Thyroid gland (tissue), 4 donors: ENCODE data around the gene ARMC5. TPM values are rescaled to one million over a fixed set of nuclear protein-coding genes. Genes with fewer than 3 reads are reported as not detected.
"Not testable (repeated sequence)": the region's sequence is repeated elsewhere in the genome, so short reads cannot be mapped to it uniquely, and the experiment has no call there.

Experiments used
- DNase-seq, 2 donors: peaks; one replicate each; pipeline ENCODE4 v3.0.0-alpha.2; 2019
- H3K27ac ChIP-seq, 3 donors: fragments of 200-600 bp; sonication (generic); 1 replicate in 2 of 3; 2 replicates in 1 of 3; pipeline ENCODE4 v1.5.1; 2016 to 2019; ENCODE audit warnings: mild to moderate bottlenecking in 1 of 3, moderate library complexity in 1 of 3
- H3K27me3 ChIP-seq: fragments of 200-600 bp; sonication (generic); one replicate; pipeline ENCODE4 v1.5.1; 2019
- H3K36me3 ChIP-seq, 2 donors: fragments of 200-600 bp; sonication (generic); one replicate each; pipeline ENCODE4 v1.5.1; 2016 to 2019
- H3K4me1 ChIP-seq, 2 donors: fragments of 200-600 bp; sonication (generic); one replicate each; pipeline ENCODE4 v1.5.1; 2017 to 2019
- H3K4me3 ChIP-seq, 3 donors: fragments of 200-600 bp; sonication (generic); replicated peaks in 1 of 3; 1 replicate in 2 of 3; 2 replicates in 1 of 3; pipeline ENCODE4 v1.5.1; 2016; ENCODE audit warnings: mild to moderate bottlenecking in 1 of 3
- H3K9me3 ChIP-seq: fragments of 200-600 bp; sonication (generic); one replicate; pipeline ENCODE4 v1.5.1; 2017
- POLR2A ChIP-seq, 2 donors: fragments of 450-650 bp; IDR thresholded peaks; one replicate each; pipeline ENCODE4 v1.6.1; 2017; ENCODE audit warnings: antibody characterized with exemption in 2 of 2, mild to moderate bottlenecking in 2 of 2, moderate library complexity in 1 of 2
- WGBS, 2 donors: methylation state at CpG; one replicate each; pipeline ENCODE4 v1.1.5; 2017; 5-methylcytosine and 5-hydroxymethylcytosine counted together
- intact Hi-C: fragments of 100-400 bp; cut with DNase I; formaldehyde crosslinking; loops from one replicate; pipeline ENCODE4 v1.15.1; 2023
- total RNA-seq, 4 donors: library from RNA; depleted of rRNA; stranded (reverse); fragments of >200 nt; gene quantifications; one replicate each; pipeline ENCODE4 v1.2.3, GENCODE V29; 2016
- TF ChIP-seq, protein P1 (sequence below), 6 experiments: fragments of 200-600 bp in 3 of 6; fragments of 450-650 bp in 3 of 6; sonication (generic) in 3 of 6; IDR thresholded peaks; one replicate each; pipeline ENCODE4 v1.5.1; 2016 to 2019; ENCODE audit warnings: antibody characterized with exemption in 6 of 6, mild to moderate bottlenecking in 2 of 6, inconsistent platforms in 1 of 6, moderate library complexity in 1 of 6

Gene ARMC5
- total RNA-seq, 4 donors from 2014 or later, result 13.2 to 18.0 (median 15.3) TPM

DNA sequence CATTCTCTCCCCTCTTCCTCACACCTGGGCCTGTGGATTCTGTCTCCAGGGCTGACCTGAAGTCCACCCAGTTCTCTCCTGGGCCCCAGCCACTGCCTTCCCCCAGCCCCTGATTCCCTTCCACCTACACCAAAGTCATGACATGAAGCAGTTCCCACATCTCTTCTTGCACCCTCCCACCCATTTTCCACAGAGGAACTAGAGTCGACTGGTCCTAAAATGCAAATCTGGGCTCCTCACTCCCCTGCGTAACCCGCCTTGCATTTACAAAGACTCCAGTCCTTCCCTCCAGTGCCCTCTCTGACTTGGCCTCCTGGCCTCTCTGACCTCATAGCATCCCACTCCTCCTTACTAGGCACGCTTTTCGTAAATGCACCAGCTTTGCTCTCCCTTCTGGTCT, 45.9 kb upstream of the ARMC5 start:
- DNase-seq, result no peak
- TF ChIP-seq, protein P1, sequence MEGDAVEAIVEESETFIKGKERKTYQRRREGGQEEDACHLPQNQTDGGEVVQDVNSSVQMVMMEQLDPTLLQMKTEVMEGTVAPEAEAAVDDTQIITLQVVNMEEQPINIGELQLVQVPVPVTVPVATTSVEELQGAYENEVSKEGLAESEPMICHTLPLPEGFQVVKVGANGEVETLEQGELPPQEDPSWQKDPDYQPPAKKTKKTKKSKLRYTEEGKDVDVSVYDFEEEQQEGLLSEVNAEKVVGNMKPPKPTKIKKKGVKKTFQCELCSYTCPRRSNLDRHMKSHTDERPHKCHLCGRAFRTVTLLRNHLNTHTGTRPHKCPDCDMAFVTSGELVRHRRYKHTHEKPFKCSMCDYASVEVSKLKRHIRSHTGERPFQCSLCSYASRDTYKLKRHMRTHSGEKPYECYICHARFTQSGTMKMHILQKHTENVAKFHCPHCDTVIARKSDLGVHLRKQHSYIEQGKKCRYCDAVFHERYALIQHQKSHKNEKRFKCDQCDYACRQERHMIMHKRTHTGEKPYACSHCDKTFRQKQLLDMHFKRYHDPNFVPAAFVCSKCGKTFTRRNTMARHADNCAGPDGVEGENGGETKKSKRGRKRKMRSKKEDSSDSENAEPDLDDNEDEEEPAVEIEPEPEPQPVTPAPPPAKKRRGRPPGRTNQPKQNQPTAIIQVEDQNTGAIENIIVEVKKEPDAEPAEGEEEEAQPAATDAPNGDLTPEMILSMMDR (IDR thresholded peaks at IDR 0.05), result no peak
- no peak for TF ChIP-seq POLR2A (IDR thresholded peaks at IDR 0.05)

DNA sequence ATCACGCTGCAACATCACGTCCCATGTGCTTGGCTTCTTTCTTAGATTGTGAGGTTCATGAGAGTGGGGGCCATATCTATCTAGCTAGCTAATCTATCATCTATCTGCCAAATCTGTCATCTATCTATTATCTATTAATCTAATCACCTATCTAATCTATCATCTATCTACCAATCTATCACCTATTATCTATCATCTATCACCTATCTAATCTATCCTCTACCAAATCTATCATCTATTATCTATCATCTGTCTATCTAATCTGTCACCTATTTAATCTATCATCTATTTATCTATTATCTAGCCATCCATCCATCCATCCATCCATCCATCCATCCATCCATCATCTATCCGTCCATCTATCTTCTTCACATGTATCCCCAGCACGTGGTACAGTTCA, 45.4 kb upstream of the ARMC5 start:
- H3K36me3 ChIP-seq, result no peaks in the 10 kb centered on the region
- intact Hi-C loops, result no loop called here
- no peak overlapping the region for H3K4me3 ChIP-seq
- no peaks in the 10 kb centered on the region for H3K9me3 ChIP-seq
- no peak for TF ChIP-seq POLR2A (IDR thresholded peaks at IDR 0.05)
- TF ChIP-seq, protein P1 (IDR thresholded peaks at IDR 0.05), result no peak
- WGBS, 2 donors, result 82 to 90% methylated on average over 4 of the region's 4 CpGs
- H3K27me3 ChIP-seq, result no peaks in the 10 kb centered on the region
- no peak overlapping the region for H3K27ac ChIP-seq
- DNase-seq, result no peak
- H3K4me1 ChIP-seq, result no peaks in the 10 kb centered on the region

More for the DNA sequence above, 45.9 kb upstream of the ARMC5 start:
- no peaks in the 10 kb centered on the region for H3K9me3 ChIP-seq
- no peaks in the 10 kb centered on the region for H3K36me3 ChIP-seq
- intact Hi-C loops, result no loop called here
- H3K4me3 ChIP-seq, result no peak overlapping the region
- WGBS, 2 donors, result 89 to 93% methylated on average over 5 of the region's 5 CpGs
- H3K4me1 ChIP-seq, result no peaks in the 10 kb centered on the region
- no peaks in the 10 kb centered on the region for H3K27me3 ChIP-seq
- no peak overlapping the region for H3K27ac ChIP-seq

DNA sequence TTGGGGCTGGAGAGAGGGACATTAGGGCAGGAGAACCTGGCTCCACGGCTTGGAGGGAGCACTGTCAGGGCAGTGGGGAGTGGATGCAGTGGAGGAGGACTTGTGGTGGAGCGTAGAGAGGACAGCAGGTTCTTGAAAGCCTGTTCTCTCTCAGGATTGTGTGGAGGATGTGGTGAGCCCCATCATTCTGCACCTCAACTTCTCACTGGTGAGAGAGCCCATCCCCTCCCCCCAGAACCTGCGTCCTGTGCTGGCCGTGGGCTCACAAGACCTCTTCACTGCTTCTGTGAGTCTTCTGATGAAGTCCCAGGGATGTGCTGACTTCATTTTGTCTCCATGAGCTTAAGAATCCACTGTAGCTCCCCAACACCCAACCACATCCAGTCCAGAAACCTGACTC, 44.6 kb upstream of the ARMC5 start:
- Histone ChIP-seq H3K36me3 (no peaks in the 10 kb centered on the region), H3K27ac (no peak overlapping the region), H3K9me3 (no peaks in the 10 kb centered on the region), H3K4me1 (no peaks in the 10 kb centered on the region), H3K4me3 (no peak overlapping the region), H3K27me3 (no peaks in the 10 kb centered on the region)
- 66 to 67% methylated on average over 3 to 4 of the region's 4 CpGs for WGBS, 2 donors
- TF ChIP-seq, protein P1 (IDR thresholded peaks at IDR 0.05), result no peak
- TF ChIP-seq POLR2A (IDR thresholded peaks at IDR 0.05), result no peak
- intact Hi-C loops, result no loop called here
- DNase-seq, result no peak

DNA sequence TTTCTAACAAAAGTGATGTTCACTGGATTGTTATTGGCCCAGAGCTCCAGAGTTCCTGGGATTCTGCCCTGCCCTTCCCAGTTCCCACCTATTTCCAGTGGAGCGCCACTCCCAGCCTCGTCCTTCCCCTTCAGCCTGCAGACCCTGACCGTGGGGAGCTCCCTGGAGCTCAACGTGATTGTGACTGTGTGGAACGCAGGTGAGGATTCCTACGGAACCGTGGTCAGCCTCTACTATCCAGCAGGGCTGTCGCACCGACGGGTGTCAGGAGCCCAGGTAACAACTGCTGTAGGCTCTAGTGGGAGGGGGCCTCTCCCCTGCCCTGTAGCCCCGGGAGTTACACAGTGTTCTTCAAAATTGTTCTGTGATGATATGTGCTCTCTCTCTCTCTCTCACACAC, 42.9 kb upstream of the ARMC5 start:
- Histone ChIP-seq H3K4me3 (no peak overlapping the region), H3K4me1 (no peaks in the 10 kb centered on the region), H3K36me3 (no peaks in the 10 kb centered on the region), H3K9me3 (no peaks in the 10 kb centered on the region), H3K27me3 (no peaks in the 10 kb centered on the region), H3K27ac (no peak overlapping the region)
- intact Hi-C loops, result no loop called here
- TF ChIP-seq POLR2A (IDR thresholded peaks at IDR 0.05), result no peak
- TF ChIP-seq, protein P1 (IDR thresholded peaks at IDR 0.05), result no peak
- 74 to 83% methylated on average over 11 of the region's 11 CpGs for WGBS, 2 donors
- DNase-seq, result no peak

DNA sequence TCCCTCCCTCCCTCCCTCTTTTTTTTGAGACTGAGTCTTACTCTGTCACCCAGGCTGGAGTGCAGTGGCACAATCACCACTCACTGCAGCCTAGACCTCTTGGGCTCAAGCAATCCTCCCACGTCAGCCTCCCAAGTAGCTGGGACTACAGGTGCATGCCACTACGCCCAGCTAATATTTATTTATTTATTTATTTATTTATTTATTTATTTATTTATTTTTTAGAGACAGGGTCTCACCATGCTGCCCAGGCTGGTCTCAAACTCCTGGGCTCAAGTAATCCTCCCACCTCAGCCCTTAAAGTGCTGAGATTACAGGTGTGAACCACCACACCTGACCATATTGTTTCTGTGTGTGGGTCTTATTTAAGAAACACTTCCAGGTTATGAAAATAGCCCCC, 42.3 kb upstream of the ARMC5 start:
- H3K4me3 ChIP-seq, H3K27me3 ChIP-seq, H3K9me3 ChIP-seq, H3K36me3 ChIP-seq, intact Hi-C loops, H3K27ac ChIP-seq, H3K4me1 ChIP-seq, DNase-seq: not testable (repeated sequence)
- 79 to 89% methylated on average over 2 of the region's 2 CpGs for WGBS, 2 donors

DNA sequence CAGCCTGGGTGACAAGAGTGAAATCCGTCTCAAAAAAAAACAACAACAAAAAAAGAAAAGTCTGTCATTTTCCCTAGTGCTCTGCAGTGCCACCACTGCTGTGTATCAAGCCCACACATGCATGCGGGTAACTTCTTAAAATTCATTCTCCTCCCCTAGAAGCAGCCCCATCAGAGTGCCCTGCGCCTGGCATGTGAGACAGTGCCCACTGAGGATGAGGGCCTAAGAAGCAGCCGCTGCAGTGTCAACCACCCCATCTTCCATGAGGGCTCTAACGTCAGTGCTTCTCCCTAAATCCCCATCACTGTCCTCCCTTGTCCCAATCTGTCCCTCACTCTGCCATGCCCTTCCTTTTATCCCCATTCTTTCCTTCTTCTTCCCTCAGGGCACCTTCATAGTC, 41.4 kb upstream of the ARMC5 start:
- intact Hi-C loops, result no loop called here
- TF ChIP-seq POLR2A (IDR thresholded peaks at IDR 0.05), result no peak
- DNase-seq, result no peak
- Histone ChIP-seq H3K4me3 (no peak overlapping the region), H3K9me3 (no peaks in the 10 kb centered on the region), H3K27me3 (no peaks in the 10 kb centered on the region), H3K4me1 (no peaks in the 10 kb centered on the region), H3K27ac (no peak overlapping the region), H3K36me3 (no peaks in the 10 kb centered on the region)
- 87% methylated on average over 5 of the region's 5 CpGs for WGBS, 2 donors
